GM12878 (cell line): Measurements from ENCODE around the gene C20orf96. TPM values are rescaled to one million over a fixed set of nuclear protein-coding genes. Genes with fewer than 3 reads are reported as not detected.

Experiments
- ATAC-seq: fragments of 200-7000 bp; cut with Tn5 transposase; 3 replicates; pipeline ENCODE4 v1.9.1; 2020; ENCODE audit warnings: mild to moderate bottlenecking, moderate library complexity
- BruUV-seq: library from RNA; stranded (reverse); fragments of 400-500 nt; replicated peaks from 2 replicates; lab custom pipeline; 2021; lab: Mats Ljungman, UMichigan
- CTCF ChIA-PET: fragments of 300-600 bp; sonication (Branson Sonifier 250); formaldehyde crosslinking; extraction: SDS; loops from one replicate; lab custom pipeline; 2021; ENCODE audit warnings: inconsistent platforms; lab: Yijun Ruan, JAX
- POLR2A ChIA-PET: fragments of 350-600 bp; formaldehyde crosslinking; extraction: SDS; loops from one replicate; lab custom pipeline; 2021; ENCODE audit warnings: inconsistent platforms; lab: Charles Lee
- RAD21 ChIA-PET: fragments of 300-600 bp; sonication (Branson Sonifier 250); formaldehyde crosslinking; loops from one replicate; lab custom pipeline; 2023; ENCODE audit warnings: antibody characterized with exemption; ENCODE audit not compliant: unreplicated experiment; lab: Charles Lee
- SMC1A ChIA-PET: fragments of 300-600 bp; sonication (Branson Sonifier 250); formaldehyde crosslinking; loops from one replicate; lab custom pipeline; 2023; ENCODE audit not compliant: unreplicated experiment, uncharacterized antibody; lab: Charles Lee
- DNase-seq: peaks from one replicate; pipeline ENCODE4 v3.0.0-alpha.2; 2011; ENCODE audit warnings: low read depth, low spot score
- FAIRE-seq: peaks from 3 replicates; lab custom pipeline; 2011; peaks lifted over from hg19 to GRCh38; lab: Jason Lieb, UNC
- H2AFZ ChIP-seq: 2 replicates; pipeline ENCODE4 v1.6.0; 2011; ENCODE audit warnings: low read depth, low read length, control low read depth; ENCODE audit not compliant: control insufficient read depth
- H3K27ac ChIP-seq: 2 replicates; pipeline ENCODE4 v1.5.1; 2011; ENCODE audit warnings: control low read depth; ENCODE audit not compliant: control insufficient read depth, insufficient read depth
- H3K27me3 ChIP-seq, 2 experiments: replicated peaks in 1 of 2; 2 replicates each; pipeline versions ENCODE4 v1.6.0 to v1.6.1; 2011; ENCODE audit warnings: low read length in 1 of 2; ENCODE audit not compliant: control insufficient read depth in 2 of 2, insufficient read depth in 2 of 2
- H3K36me3 ChIP-seq, 2 experiments: 2 replicates each; pipeline ENCODE4 v1.5.1; 2011; ENCODE audit warnings: low read length in 1 of 2; ENCODE audit not compliant: control insufficient read depth in 2 of 2, insufficient read depth in 2 of 2
- H3K4me1 ChIP-seq: 2 replicates; pipeline ENCODE4 v1.6.1; 2011; ENCODE audit warnings: mild to moderate bottlenecking, low read length, moderate library complexity, mixed read lengths; ENCODE audit not compliant: control insufficient read depth, insufficient read depth
- H3K4me2 ChIP-seq: 2 replicates; pipeline ENCODE4 v1.6.0; 2011; ENCODE audit warnings: control low read depth; ENCODE audit not compliant: control insufficient read depth, insufficient read depth
- H3K4me3 ChIP-seq: fragments of 200-600 bp; sonication (generic); 2 replicates; pipeline ENCODE4 v1.5.1; 2016
- H3K79me2 ChIP-seq: 2 replicates; pipeline ENCODE4 v1.6.0; 2011; ENCODE audit warnings: low read length; ENCODE audit not compliant: control insufficient read depth, insufficient read depth
- H3K9ac ChIP-seq: 2 replicates; pipeline ENCODE4 v1.8.0; 2011; ENCODE audit warnings: low read length, control low read depth, mixed read lengths; ENCODE audit not compliant: control insufficient read depth, insufficient read depth
- H3K9me3 ChIP-seq: replicated peaks from 3 replicates; pipeline ENCODE4 v1.5.1; 2011; ENCODE audit warnings: mild to moderate bottlenecking, low read length; ENCODE audit not compliant: control insufficient read depth, insufficient read depth
- H4K20me1 ChIP-seq: 2 replicates; pipeline ENCODE4 v1.6.0; 2011; ENCODE audit not compliant: control insufficient read depth, insufficient read depth
- CBX5 ChIP-seq: sonication (generic); IDR thresholded peaks from 2 replicates; pipeline ENCODE4 v1.6.1; 2016; ENCODE audit warnings: low read depth, moderate library complexity, mild to moderate bottlenecking, inconsistent platforms
- CEBPZ ChIP-seq: fragments of 150-350 bp; IDR thresholded peaks from 2 replicates; pipeline ENCODE4 v1.6.1; 2016; ENCODE audit warnings: low read depth, low read length
- HCFC1 ChIP-seq: fragments of 150-350 bp; IDR thresholded peaks from 2 replicates; pipeline ENCODE4 v1.6.1; 2014; ENCODE audit warnings: low read length
- IRF3 ChIP-seq: fragments of 450-650 bp; IDR thresholded peaks from 2 replicates; pipeline ENCODE4 v1.6.1; 2014; ENCODE audit warnings: mild to moderate bottlenecking
- KDM1A ChIP-seq: fragments of 200-600 bp; sonication (generic); IDR thresholded peaks from 2 replicates; pipeline ENCODE4 v1.6.1; 2016; ENCODE audit warnings: borderline replicate concordance
- MXI1 ChIP-seq: fragments of 150-350 bp; IDR thresholded peaks from 2 replicates; pipeline ENCODE4 v1.6.1; 2011; ENCODE audit warnings: low read depth, mild to moderate bottlenecking, inconsistent platforms, low read length, improper control_type of control experiment
- MYB ChIP-seq: fragments of 150-350 bp; IDR thresholded peaks from 2 replicates; pipeline ENCODE4 v1.6.1; 2014; ENCODE audit warnings: mild to moderate bottlenecking, low read depth, low read length, borderline replicate concordance
- NFXL1 ChIP-seq: fragments of 450-650 bp; IDR thresholded peaks from 2 replicates; pipeline ENCODE4 v1.6.1; 2017; ENCODE audit warnings: antibody characterized with exemption, mild to moderate bottlenecking, borderline replicate concordance
- RAD51 ChIP-seq: fragments of 450-650 bp; IDR thresholded peaks from 2 replicates; pipeline ENCODE4 v1.6.1; 2016; ENCODE audit warnings: moderate library complexity, mild to moderate bottlenecking, inconsistent platforms
- RCOR1 ChIP-seq: conservative IDR thresholded peaks from 2 replicates; pipeline ENCODE4 v1.6.1; 2012; ENCODE audit warnings: low read depth, low read length, improper control_type of control experiment
- SPI1 ChIP-seq: IDR thresholded peaks from 2 replicates; pipeline ENCODE4 v1.6.1; 2011; ENCODE audit warnings: low read depth, mild to moderate bottlenecking, low read length, moderate library complexity, borderline replicate concordance; ENCODE audit not compliant: insufficient read depth
- USF2 ChIP-seq: IDR thresholded peaks from 2 replicates; pipeline ENCODE4 v1.6.1; 2011; ENCODE audit warnings: low read depth, low read length, improper control_type of control experiment, borderline replicate concordance
- WRNIP1 ChIP-seq: IDR thresholded peaks from 2 replicates; pipeline ENCODE4 v1.6.1; 2011; ENCODE audit warnings: low read depth, low read length, improper control_type of control experiment, borderline replicate concordance
- YY1 ChIP-seq: IDR thresholded peaks from 2 replicates; pipeline ENCODE4 v1.6.1; 2011; ENCODE audit warnings: low read depth, mild to moderate bottlenecking, low read length
- ZNF24 ChIP-seq: fragments of 450-650 bp; IDR thresholded peaks from 2 replicates; pipeline ENCODE4 v1.6.1; 2017; ENCODE audit warnings: antibody characterized with exemption, mild to moderate bottlenecking
- ZNF592 ChIP-seq: fragments of 450-650 bp; IDR thresholded peaks from 2 replicates; pipeline ENCODE4 v1.6.1; 2017; ENCODE audit warnings: mild to moderate bottlenecking, moderate library complexity
- ZNF622 ChIP-seq: fragments of 450-650 bp; IDR thresholded peaks from 2 replicates; pipeline ENCODE4 v1.6.1; 2017; ENCODE audit warnings: mild to moderate bottlenecking, inconsistent platforms
- in situ Hi-C: fragments of 300-500 bp; cut with MboI; formaldehyde crosslinking; loops from 9 replicates; pipeline ENCODE4 v1.14.3; 2018; ENCODE audit warnings: mixed read lengths
- intact Hi-C: fragments of 100-400 bp; cut with micrococcal nuclease; formaldehyde crosslinking; loops from one replicate; pipeline ENCODE4 v1.14.2; 2022; ENCODE audit not compliant: unreplicated experiment
- polyA plus RNA-seq, 11 experiments: library from polyadenylated mRNA; depleted of rRNA in 4 of 11; unstranded in 6 of 11; stranded (reverse) in 5 of 11; fragments of >200 nt; fragmentation: Nextera tagmentation in 4 of 11; fragmentation: Illumina TruSeq in 1 of 11; extraction: Ambion mirVana in 4 of 11; extraction: Trizol in 1 of 11; gene quantifications; 1 replicate in 1 of 11; 2 replicates in 10 of 11; pipeline versions ENCODE4 v1.2.1 to v1.2.3, GENCODE V29; 2011 to 2016; ENCODE audit warnings: inconsistent platforms in 2 of 11, missing spikeins in 2 of 11, low read depth in 1 of 11
- total RNA-seq, 4 experiments: library from RNA; depleted of rRNA in 3 of 4; stranded (reverse); fragments of >200 nt in 3 of 4; fragmentation: Illumina TruSeq in 1 of 4; extraction: Trizol in 1 of 4; gene quantifications; 2 replicates each; pipeline versions ENCODE4 v1.2.1 to v1.2.3, GENCODE V29; 2013 to 2021

C20orf96 gene
- total and polyA plus RNA-seq, 10 of the 15 experiments (the other 5 are each of a cell fraction or from before 2014, with no cell fraction given): 1.4 to 8.6 (median 5.9) TPM

GRCh38 chr20:271528-271927 is 19.0 kb downstream of the C20orf96 start:
- intact Hi-C loops (no loop called here), in situ Hi-C loops (no loop called here)
- Histone ChIP-seq H3K27me3 (no peaks in the 10 kb centered on the region), H3K79me2 (no peaks in the 10 kb centered on the region), H3K9me3 (no peaks in the 10 kb centered on the region), H2AFZ (no peak overlapping the region), H3K27ac (no peak overlapping the region), H3K9ac (no peak overlapping the region), H3K4me2 (no peak overlapping the region), H3K36me3 (peaks cover under 1 to 3% of the 10 kb centered on the region in 2 experiments; a peak in 1 of 4 replicates), H4K20me1 (no peaks in the 10 kb centered on the region), H3K4me3 (no peak overlapping the region), H3K4me1 (no peaks in the 10 kb centered on the region)
- POLR2A ChIA-PET: no interaction called here
- ATAC-seq: no peak
- FAIRE-seq: no peak
- CTCF ChIA-PET: interaction anchor here (5.6 kb wide), 1 partner anchor 59 kb away, joined by 32 read pairs; no protein-coding TSS in a partner anchor
- RAD21 ChIA-PET: interaction anchor here (1.1 kb wide), 1 partner anchor 59 kb away, joined by 4 read pairs; no protein-coding TSS in a partner anchor
- no TSS peak for BruUV-seq
- no peak for DNase-seq
- SMC1A ChIA-PET: no interaction called here
- TF ChIP-seq HCFC1 (no peak), WRNIP1 (no peak), RCOR1 (no peak), RAD51 (no peak), MYB (no peak), SPI1 (no peak), ZNF592 (no peak), MXI1 (no peak), IRF3 (no peak), NFXL1 (no peak), CEBPZ (no peak), KDM1A (no peak), ZNF24 (no peak), ZNF622 (no peak), USF2 (no peak), YY1 (no peak), CBX5 (no peak)
